ENCODE results near the gene BHMT. TPM values are rescaled to one million over a fixed set of nuclear protein-coding genes. Genes with fewer than 3 reads are reported as not detected.

BHMT gene
- total and polyA plus RNA-seq, 10 of the 15 experiments (the other 5 are each of a cell fraction or from before 2014, with no cell fraction given), result 0.44 TPM; not detected in 9

DNA sequence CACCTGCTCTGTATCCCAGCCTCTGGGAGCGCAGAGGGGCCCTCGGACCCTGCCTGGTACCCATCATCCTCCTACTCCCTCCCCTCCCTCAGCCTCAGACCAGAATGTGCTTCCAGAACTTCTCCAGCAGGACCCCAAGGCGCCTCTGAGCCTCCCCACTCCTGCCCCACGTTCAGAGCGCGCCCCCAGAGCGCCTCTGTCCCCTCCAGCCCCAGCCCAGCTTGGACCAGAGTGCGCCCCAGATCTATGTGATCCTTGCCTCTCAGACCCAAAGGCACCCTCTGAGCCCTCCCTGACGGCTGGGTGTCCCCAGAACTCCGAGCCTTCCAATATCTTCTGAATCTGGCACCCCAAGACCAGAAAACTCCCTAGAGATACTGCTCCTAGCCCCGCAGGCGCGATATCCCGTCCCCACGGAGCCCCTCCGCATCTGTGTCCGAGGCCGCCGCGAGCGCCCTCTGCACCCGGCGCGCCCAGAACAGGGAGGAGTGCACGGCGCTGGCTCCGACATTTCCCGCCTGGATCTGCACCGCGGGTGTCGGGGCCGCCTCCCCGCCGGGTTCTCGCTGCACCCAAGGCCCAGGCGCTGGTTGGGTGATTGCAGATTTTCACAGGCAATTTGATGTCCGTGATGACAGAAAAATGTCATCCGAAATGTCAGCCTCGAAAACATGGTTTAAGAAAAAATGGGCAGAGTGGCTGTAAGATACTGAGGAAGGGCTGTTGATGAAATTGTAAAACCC is 522 bp downstream of the BHMT start:
- ChIA-PET CTCF (interaction anchor here (1.3 kb wide), 1 partner anchor 87 kb away, joined by 3 read pairs; no protein-coding TSS in a partner anchor), POLR2A (no interaction called here), RAD21 (ENCODE audit: unreplicated experiment) (interaction anchor here (0.7 kb wide), 1 partner anchor 21 kb away, joined by 3 read pairs; no protein-coding TSS in a partner anchor), SMC1A (ENCODE audit: uncharacterized antibody, unreplicated experiment) (no interaction called here)
- in situ Hi-C loops (cut with MboI), result no loop called here
- H3K9ac ChIP-seq (ENCODE audit: control insufficient read depth, insufficient read depth, low read length), result no peak overlapping the region
- no peak overlapping the region for H3K4me3 ChIP-seq
- BruUV-seq (replicated peaks), result no TSS peak
- TF ChIP-seq BRCA1 (IDR thresholded peaks at IDR 0.05; ENCODE audit: low read depth, low read length) (no peak), EZH2 (IDR thresholded peaks at IDR 0.05; ENCODE audit: borderline replicate concordance, control insufficient read depth, low read depth, low read length) (no peak), ZNF622 (IDR thresholded peaks at IDR 0.05) (no peak), ZBED1 (IDR thresholded peaks at IDR 0.05; ENCODE audit: borderline replicate concordance) (no peak), WRNIP1 (IDR thresholded peaks at IDR 0.05; ENCODE audit: borderline replicate concordance, low read depth, low read length) (no peak), RAD21 (IDR thresholded peaks at IDR 0.05; ENCODE audit: insufficient read depth, low read depth, low read length) (no peak), TCF12 (IDR thresholded peaks at IDR 0.05; ENCODE audit: low read depth, low read length) (no peak), MYB (IDR thresholded peaks at IDR 0.05; ENCODE audit: borderline replicate concordance, low read depth, low read length) (no peak), KAT2A (conservative IDR thresholded peaks at IDR 0.05; ENCODE audit: control insufficient read depth, low read depth, low read length) (no peak), RFX5 (IDR thresholded peaks at IDR 0.05; ENCODE audit: low read depth, low read length) (no peak), NRF1 (conservative IDR thresholded peaks at IDR 0.05; ENCODE audit: low read depth, low read length) (no peak), SRF (IDR thresholded peaks at IDR 0.05; ENCODE audit: low read depth in 2 of 2, low read length in 2 of 2) (no peak), CREM (IDR thresholded peaks at IDR 0.05; ENCODE audit: low read depth) (no peak), POU2F2 (IDR thresholded peaks at IDR 0.05; ENCODE audit: borderline replicate concordance, low read depth, low read length) (no peak)
- TF ChIP-seq, protein P1, sequence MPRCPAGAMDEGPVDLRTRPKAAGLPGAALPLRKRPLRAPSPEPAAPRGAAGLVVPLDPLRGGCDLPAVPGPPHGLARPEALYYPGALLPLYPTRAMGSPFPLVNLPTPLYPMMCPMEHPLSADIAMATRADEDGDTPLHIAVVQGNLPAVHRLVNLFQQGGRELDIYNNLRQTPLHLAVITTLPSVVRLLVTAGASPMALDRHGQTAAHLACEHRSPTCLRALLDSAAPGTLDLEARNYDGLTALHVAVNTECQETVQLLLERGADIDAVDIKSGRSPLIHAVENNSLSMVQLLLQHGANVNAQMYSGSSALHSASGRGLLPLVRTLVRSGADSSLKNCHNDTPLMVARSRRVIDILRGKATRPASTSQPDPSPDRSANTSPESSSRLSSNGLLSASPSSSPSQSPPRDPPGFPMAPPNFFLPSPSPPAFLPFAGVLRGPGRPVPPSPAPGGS (IDR thresholded peaks at IDR 0.05; ENCODE audit: borderline replicate concordance, insufficient read depth, low read depth, low read length, poor library complexity, severe bottlenecking), result no peak
- TF ChIP-seq, protein P2, sequence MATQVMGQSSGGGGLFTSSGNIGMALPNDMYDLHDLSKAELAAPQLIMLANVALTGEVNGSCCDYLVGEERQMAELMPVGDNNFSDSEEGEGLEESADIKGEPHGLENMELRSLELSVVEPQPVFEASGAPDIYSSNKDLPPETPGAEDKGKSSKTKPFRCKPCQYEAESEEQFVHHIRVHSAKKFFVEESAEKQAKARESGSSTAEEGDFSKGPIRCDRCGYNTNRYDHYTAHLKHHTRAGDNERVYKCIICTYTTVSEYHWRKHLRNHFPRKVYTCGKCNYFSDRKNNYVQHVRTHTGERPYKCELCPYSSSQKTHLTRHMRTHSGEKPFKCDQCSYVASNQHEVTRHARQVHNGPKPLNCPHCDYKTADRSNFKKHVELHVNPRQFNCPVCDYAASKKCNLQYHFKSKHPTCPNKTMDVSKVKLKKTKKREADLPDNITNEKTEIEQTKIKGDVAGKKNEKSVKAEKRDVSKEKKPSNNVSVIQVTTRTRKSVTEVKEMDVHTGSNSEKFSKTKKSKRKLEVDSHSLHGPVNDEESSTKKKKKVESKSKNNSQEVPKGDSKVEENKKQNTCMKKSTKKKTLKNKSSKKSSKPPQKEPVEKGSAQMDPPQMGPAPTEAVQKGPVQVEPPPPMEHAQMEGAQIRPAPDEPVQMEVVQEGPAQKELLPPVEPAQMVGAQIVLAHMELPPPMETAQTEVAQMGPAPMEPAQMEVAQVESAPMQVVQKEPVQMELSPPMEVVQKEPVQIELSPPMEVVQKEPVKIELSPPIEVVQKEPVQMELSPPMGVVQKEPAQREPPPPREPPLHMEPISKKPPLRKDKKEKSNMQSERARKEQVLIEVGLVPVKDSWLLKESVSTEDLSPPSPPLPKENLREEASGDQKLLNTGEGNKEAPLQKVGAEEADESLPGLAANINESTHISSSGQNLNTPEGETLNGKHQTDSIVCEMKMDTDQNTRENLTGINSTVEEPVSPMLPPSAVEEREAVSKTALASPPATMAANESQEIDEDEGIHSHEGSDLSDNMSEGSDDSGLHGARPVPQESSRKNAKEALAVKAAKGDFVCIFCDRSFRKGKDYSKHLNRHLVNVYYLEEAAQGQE (IDR thresholded peaks at IDR 0.05; ENCODE audit: low read depth, low read length), result no peak
- TF ChIP-seq, protein P3, sequence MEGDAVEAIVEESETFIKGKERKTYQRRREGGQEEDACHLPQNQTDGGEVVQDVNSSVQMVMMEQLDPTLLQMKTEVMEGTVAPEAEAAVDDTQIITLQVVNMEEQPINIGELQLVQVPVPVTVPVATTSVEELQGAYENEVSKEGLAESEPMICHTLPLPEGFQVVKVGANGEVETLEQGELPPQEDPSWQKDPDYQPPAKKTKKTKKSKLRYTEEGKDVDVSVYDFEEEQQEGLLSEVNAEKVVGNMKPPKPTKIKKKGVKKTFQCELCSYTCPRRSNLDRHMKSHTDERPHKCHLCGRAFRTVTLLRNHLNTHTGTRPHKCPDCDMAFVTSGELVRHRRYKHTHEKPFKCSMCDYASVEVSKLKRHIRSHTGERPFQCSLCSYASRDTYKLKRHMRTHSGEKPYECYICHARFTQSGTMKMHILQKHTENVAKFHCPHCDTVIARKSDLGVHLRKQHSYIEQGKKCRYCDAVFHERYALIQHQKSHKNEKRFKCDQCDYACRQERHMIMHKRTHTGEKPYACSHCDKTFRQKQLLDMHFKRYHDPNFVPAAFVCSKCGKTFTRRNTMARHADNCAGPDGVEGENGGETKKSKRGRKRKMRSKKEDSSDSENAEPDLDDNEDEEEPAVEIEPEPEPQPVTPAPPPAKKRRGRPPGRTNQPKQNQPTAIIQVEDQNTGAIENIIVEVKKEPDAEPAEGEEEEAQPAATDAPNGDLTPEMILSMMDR (IDR thresholded peaks at IDR 0.05 in 2 of 3, conservative IDR thresholded peaks at IDR 0.05 in 1 of 3; ENCODE audit: control insufficient read depth in 2 of 3, extremely low read depth in 1 of 3, insufficient read depth in 1 of 3, low read depth in 3 of 3, low read length in 3 of 3), result no peak
- no peak overlapping the region for H2AFZ ChIP-seq (ENCODE audit: control insufficient read depth, low read depth, low read length)
- intact Hi-C loops (cut with micrococcal nuclease; ENCODE audit: unreplicated experiment), result no loop called here
- no peaks in the 10 kb centered on the region for H3K36me3 ChIP-seq (ENCODE audit: control insufficient read depth in 2 of 2, insufficient read depth in 2 of 2, low read length in 1 of 2)
- H3K4me1 ChIP-seq (ENCODE audit: control insufficient read depth, insufficient read depth, low read length), result no peaks in the 10 kb centered on the region
- DNase-seq (ENCODE audit: low read depth, low spot score), result no peak
- H3K27me3 ChIP-seq (replicated peaks in 1 of 2; ENCODE audit: control insufficient read depth in 2 of 2, insufficient read depth in 2 of 2, low read length in 1 of 2), result peaks cover 4 to 8% of the 10 kb centered on the region in 2 experiments
- no peaks in the 10 kb centered on the region for H4K20me1 ChIP-seq (ENCODE audit: control insufficient read depth, insufficient read depth)
- no peak for FAIRE-seq
- H3K9me3 ChIP-seq (replicated peaks; ENCODE audit: control insufficient read depth, insufficient read depth, low read length), result no peaks in the 10 kb centered on the region
- no peak; the same call in 2 of the 3 replicates for ATAC-seq
- no peak overlapping the region for H3K4me2 ChIP-seq (ENCODE audit: control insufficient read depth, insufficient read depth)
- 25% methylated on average over 37 of the region's 39 CpGs for WGBS (ENCODE audit: insufficient coverage, insufficient replicate concordance, low lambda C conversion rate, missing lambda C conversion rate)
- no peaks in the 10 kb centered on the region for H3K79me2 ChIP-seq (ENCODE audit: control insufficient read depth, insufficient read depth, low read length)
- no peak overlapping the region for H3K27ac ChIP-seq (ENCODE audit: control insufficient read depth, insufficient read depth)

All from GM12878 (cell line).